Stimulated activated CD4-positive, alpha-beta T cell treated with anti-CD3 and anti-CD28 coated beads, Interleukin-4, amount 100 ng/mL, for 24 hours (primary cell): ENCODE results near the gene ZFYVE28.
A peak's percentile ranks its signal among the peaks of the same experiment; 100 is the strongest.
"Not testable (repeated sequence)": the region's sequence is repeated elsewhere in the genome, so short reads cannot be mapped to it uniquely, and the experiment has no call there.

ENCODE experiments used
- DNase-seq: peaks from one replicate; pipeline ENCODE4 v3.0.0-alpha.2; 2020

The ZFYVE28 gene

GRCh38 chr4:2241003-2241402 lies 177.4 kb downstream of the ZFYVE28 start:
- no peak for DNase-seq

GRCh38 chr4:2236944-2237666 lies 181.3 kb downstream of the ZFYVE28 start:
- DNase-seq, result no peak

- no peak for DNase-seq
These were observed 187.4 kb downstream of the ZFYVE28 start for GRCh38 chr4:2231082-2231481.

DNA sequence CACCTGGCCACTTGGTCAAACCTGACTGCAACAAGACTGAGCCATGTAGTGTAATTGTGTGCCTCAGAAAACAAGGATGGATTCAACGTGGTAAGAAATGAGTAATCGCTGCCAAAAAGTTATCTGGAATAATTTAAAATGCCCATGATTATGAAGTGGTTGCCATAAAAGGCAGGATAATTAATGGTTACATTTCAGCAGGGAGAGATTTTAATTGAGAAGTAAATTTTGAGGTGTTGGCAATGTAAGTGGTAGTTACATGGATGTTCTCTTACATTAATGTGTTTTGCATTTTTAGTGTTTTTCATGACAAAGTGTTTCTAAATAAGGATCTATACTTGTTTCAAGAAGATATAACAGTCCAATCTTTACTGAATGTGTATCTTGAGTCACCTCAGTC lies 192.2 kb downstream of the ZFYVE28 start:
- no peak for DNase-seq

DNA sequence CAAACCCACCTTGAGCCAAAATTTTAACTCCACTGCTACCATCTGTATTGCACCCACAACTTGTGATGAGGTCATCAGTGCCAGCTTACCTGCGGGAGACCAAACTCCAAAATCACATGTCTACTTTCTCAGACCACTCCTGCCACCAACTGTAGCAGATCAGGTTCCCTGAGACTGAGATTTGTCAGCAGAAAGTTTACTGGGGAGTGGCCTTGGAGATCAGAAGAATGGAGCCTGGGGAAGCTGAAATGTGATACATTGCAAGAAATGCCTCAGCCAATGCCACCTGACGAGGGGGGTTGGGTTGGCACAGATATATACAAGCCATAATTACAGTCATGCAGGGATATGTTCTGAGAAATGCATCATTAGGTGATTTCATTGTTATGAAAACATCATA lies 195.6 kb downstream of the ZFYVE28 start:
- DNase-seq, result no peak

- not testable (repeated sequence) for DNase-seq
These were observed 197.1 kb downstream of the ZFYVE28 start for GRCh38 chr4:2221378-2221777.

- peak; percentile 83 for DNase-seq
These were observed 198.3 kb downstream of the ZFYVE28 start for GRCh38 chr4:2220016-2220630.
